WTC11 (cell line): ENCODE data around the gene TSPO. TPM values are rescaled to one million over a fixed set of nuclear protein-coding genes. Genes with fewer than 3 reads are reported as not detected.

Source experiments
- ATAC-seq: fragments of 200-7000 bp; cut with Tn5 transposase; 2 replicates; pipeline ENCODE4 v1.10.0; 2021; ENCODE audit warnings: mild to moderate bottlenecking, moderate library complexity
- CTCF ChIA-PET: fragments of 300-600 bp; sonication (Branson Sonifier 250); formaldehyde crosslinking; loops from one replicate; lab custom pipeline; 2021; ENCODE audit warnings: antibody characterized with exemption; lab: Charles Lee
- POLR2A ChIA-PET: fragments of 350-600 bp; sonication (Branson Sonifier 250); formaldehyde crosslinking; loops from one replicate; lab custom pipeline; 2021; ENCODE audit warnings: antibody characterized with exemption; lab: Charles Lee
- DNase-seq: peaks from one replicate; pipeline ENCODE4 v3.0.0; 2021; ENCODE audit warnings: low spot score
- H3K27ac Mint-ChIP-seq: 2 replicates; pipeline ENCODE4 v1.8.0; 2021; ENCODE audit warnings: mixed read lengths
- H3K27me3 Mint-ChIP-seq: 2 replicates; pipeline ENCODE4 v1.8.0; 2021; ENCODE audit warnings: low read depth, mild to moderate bottlenecking, moderate library complexity, mixed read lengths
- H3K36me3 Mint-ChIP-seq: 2 replicates; pipeline ENCODE4 v1.8.0; 2021; ENCODE audit warnings: mixed read lengths
- H3K4me1 Mint-ChIP-seq: 2 replicates; pipeline ENCODE4 v1.8.0; 2022; ENCODE audit warnings: mixed read lengths
- H3K4me3 Mint-ChIP-seq: 2 replicates; pipeline ENCODE4 v1.8.0; 2021; ENCODE audit warnings: mild to moderate bottlenecking, moderate library complexity, mixed read lengths
- H3K9me3 Mint-ChIP-seq: 2 replicates; pipeline ENCODE4 v1.8.0; 2021; ENCODE audit warnings: mixed read lengths
- FOXK1 ChIP-seq: sonication (generic); formaldehyde crosslinking; IDR thresholded peaks from 2 replicates; pipeline ENCODE4 v1.8.0; 2022; ENCODE audit warnings: mild to moderate bottlenecking, moderate library complexity, missing genetic modification reagents
- MXD4 ChIP-seq: fragments of 250-450 bp; sonication (Bioruptor Pico); IDR thresholded peaks from 2 replicates; pipeline ENCODE4 v1.8.0; 2021; ENCODE audit warnings: mild to moderate bottlenecking, moderate library complexity, borderline replicate concordance
- MYBL2 ChIP-seq: sonication (generic); formaldehyde crosslinking; IDR thresholded peaks from 2 replicates; pipeline ENCODE4 v1.8.1; 2023; ENCODE audit warnings: mild to moderate bottlenecking, moderate library complexity, missing genetic modification reagents
- SMAD3 ChIP-seq: sonication (generic); formaldehyde crosslinking; IDR thresholded peaks from 2 replicates; pipeline ENCODE4 v1.8.0; 2022; ENCODE audit warnings: missing genetic modification reagents, mild to moderate bottlenecking, borderline replicate concordance
- SMAD4 ChIP-seq: sonication (generic); formaldehyde crosslinking; IDR thresholded peaks from 2 replicates; pipeline ENCODE4 v1.8.0; 2022; ENCODE audit warnings: mild to moderate bottlenecking, missing genetic modification reagents
- SP1 ChIP-seq: sonication (generic); formaldehyde crosslinking; conservative IDR thresholded peaks from 2 replicates; pipeline ENCODE4 v1.8.1; 2022; ENCODE audit warnings: missing genetic modification reagents
- ZNF416 ChIP-seq: fragments of 250-450 bp; sonication (Bioruptor Pico); IDR thresholded peaks from 2 replicates; pipeline ENCODE4 v1.9.0; 2021; ENCODE audit warnings: mild to moderate bottlenecking, inconsistent platforms
- total RNA-seq: library from RNA; stranded (reverse); gene quantifications from 3 replicates; pipeline ENCODE4 v1.2.3, GENCODE V29; 2021
- TF ChIP-seq, protein P1 (sequence below): fragments of 200-600 bp; IDR thresholded peaks from 2 replicates; pipeline ENCODE4 v1.8.0; 2022; ENCODE audit warnings: antibody characterized with exemption
- TF ChIP-seq, protein P2 (sequence below): sonication (generic); formaldehyde crosslinking; IDR thresholded peaks from 2 replicates; pipeline ENCODE4 v1.8.1; 2022; ENCODE audit warnings: mild to moderate bottlenecking, missing genetic modification reagents, moderate library complexity, borderline replicate concordance
- TF ChIP-seq, protein P3 (sequence below): sonication (generic); formaldehyde crosslinking; IDR thresholded peaks from 2 replicates; pipeline ENCODE4 v1.8.1; 2023; ENCODE audit warnings: mild to moderate bottlenecking, missing genetic modification reagents, moderate library complexity
- TF ChIP-seq, protein P4 (sequence below): sonication (generic); formaldehyde crosslinking; IDR thresholded peaks from 2 replicates; pipeline ENCODE4 v1.8.1; 2022; ENCODE audit warnings: mild to moderate bottlenecking, moderate library complexity, missing genetic modification reagents
- TF ChIP-seq, protein P5 (sequence below): sonication (generic); formaldehyde crosslinking; IDR thresholded peaks from 2 replicates; pipeline ENCODE4 v1.8.1; 2022; ENCODE audit warnings: low read depth, missing genetic modification reagents, borderline replicate concordance
- TF ChIP-seq, protein P6 (sequence below): sonication (generic); formaldehyde crosslinking; IDR thresholded peaks from 2 replicates; pipeline ENCODE4 v1.8.0; 2023; ENCODE audit warnings: mild to moderate bottlenecking, missing genetic modification reagents
- TF ChIP-seq, protein P7 (sequence below): fragments of 250-450 bp; sonication (Bioruptor Pico); IDR thresholded peaks from 2 replicates; pipeline ENCODE4 v1.9.0; 2021; ENCODE audit warnings: mild to moderate bottlenecking
- TF ChIP-seq, protein P8 (sequence below): sonication (generic); formaldehyde crosslinking; IDR thresholded peaks from 2 replicates; pipeline ENCODE4 v1.8.0; 2023; ENCODE audit warnings: missing genetic modification reagents, mild to moderate bottlenecking, borderline replicate concordance

Gene TSPO
- total RNA-seq, 1 experiment from 2014 or later, result 21.9 TPM

DNA sequence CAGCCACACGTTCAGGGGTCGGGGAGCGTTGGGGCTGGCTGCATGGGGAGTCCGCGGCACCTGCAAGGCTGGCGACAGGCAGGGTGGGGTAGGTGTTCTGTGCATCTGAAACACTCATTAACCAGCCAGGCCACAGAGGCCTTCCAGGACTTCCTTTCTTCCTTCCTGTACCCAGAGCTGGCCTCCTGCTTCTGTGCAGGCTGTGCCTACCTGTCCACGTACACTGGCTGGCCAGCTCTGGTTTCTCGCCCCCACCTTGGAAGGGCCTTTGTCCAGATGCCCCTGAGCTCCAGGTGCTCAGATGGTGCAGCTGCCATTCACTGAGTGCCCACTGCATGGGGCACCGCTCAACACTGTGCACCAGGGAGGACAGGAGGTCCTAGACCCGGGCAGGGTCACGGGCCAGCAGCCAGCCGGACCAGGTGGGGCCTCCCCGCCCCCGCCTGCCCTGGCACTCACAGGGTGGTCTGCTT lies 19.7 kb downstream of the TSPO start:
- H3K27me3 Mint-ChIP-seq, result no peaks in the 10 kb centered on the region
- H3K4me3 Mint-ChIP-seq, result no peak overlapping the region
- H3K36me3 Mint-ChIP-seq, result peaks cover 46% of the 10 kb centered on the region
- CTCF ChIA-PET, result interaction anchor here (1.8 kb wide), 1 partner anchor 58 kb away, joined by 6 read pairs; no protein-coding TSS in a partner anchor
- no peak for TF ChIP-seq FOXK1 (CRISPR knock-in tag)
- TF ChIP-seq MXD4 (CRISPR knock-in tag), result no peak
- TF ChIP-seq, protein P1, sequence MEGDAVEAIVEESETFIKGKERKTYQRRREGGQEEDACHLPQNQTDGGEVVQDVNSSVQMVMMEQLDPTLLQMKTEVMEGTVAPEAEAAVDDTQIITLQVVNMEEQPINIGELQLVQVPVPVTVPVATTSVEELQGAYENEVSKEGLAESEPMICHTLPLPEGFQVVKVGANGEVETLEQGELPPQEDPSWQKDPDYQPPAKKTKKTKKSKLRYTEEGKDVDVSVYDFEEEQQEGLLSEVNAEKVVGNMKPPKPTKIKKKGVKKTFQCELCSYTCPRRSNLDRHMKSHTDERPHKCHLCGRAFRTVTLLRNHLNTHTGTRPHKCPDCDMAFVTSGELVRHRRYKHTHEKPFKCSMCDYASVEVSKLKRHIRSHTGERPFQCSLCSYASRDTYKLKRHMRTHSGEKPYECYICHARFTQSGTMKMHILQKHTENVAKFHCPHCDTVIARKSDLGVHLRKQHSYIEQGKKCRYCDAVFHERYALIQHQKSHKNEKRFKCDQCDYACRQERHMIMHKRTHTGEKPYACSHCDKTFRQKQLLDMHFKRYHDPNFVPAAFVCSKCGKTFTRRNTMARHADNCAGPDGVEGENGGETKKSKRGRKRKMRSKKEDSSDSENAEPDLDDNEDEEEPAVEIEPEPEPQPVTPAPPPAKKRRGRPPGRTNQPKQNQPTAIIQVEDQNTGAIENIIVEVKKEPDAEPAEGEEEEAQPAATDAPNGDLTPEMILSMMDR, result no peak
- TF ChIP-seq, protein P2, sequence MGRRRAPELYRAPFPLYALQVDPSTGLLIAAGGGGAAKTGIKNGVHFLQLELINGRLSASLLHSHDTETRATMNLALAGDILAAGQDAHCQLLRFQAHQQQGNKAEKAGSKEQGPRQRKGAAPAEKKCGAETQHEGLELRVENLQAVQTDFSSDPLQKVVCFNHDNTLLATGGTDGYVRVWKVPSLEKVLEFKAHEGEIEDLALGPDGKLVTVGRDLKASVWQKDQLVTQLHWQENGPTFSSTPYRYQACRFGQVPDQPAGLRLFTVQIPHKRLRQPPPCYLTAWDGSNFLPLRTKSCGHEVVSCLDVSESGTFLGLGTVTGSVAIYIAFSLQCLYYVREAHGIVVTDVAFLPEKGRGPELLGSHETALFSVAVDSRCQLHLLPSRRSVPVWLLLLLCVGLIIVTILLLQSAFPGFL (CRISPR knock-in tag), result no peak
- TF ChIP-seq, protein P3, sequence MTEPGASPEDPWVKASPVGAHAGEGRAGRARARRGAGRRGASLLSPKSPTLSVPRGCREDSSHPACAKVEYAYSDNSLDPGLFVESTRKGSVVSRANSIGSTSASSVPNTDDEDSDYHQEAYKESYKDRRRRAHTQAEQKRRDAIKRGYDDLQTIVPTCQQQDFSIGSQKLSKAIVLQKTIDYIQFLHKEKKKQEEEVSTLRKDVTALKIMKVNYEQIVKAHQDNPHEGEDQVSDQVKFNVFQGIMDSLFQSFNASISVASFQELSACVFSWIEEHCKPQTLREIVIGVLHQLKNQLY (CRISPR knock-in tag), result no peak
- TF ChIP-seq, protein P4, sequence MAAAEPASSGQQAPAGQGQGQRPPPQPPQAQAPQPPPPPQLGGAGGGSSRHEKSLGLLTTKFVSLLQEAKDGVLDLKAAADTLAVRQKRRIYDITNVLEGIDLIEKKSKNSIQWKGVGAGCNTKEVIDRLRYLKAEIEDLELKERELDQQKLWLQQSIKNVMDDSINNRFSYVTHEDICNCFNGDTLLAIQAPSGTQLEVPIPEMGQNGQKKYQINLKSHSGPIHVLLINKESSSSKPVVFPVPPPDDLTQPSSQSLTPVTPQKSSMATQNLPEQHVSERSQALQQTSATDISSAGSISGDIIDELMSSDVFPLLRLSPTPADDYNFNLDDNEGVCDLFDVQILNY (CRISPR knock-in tag), result no peak
- TF ChIP-seq, protein P5, sequence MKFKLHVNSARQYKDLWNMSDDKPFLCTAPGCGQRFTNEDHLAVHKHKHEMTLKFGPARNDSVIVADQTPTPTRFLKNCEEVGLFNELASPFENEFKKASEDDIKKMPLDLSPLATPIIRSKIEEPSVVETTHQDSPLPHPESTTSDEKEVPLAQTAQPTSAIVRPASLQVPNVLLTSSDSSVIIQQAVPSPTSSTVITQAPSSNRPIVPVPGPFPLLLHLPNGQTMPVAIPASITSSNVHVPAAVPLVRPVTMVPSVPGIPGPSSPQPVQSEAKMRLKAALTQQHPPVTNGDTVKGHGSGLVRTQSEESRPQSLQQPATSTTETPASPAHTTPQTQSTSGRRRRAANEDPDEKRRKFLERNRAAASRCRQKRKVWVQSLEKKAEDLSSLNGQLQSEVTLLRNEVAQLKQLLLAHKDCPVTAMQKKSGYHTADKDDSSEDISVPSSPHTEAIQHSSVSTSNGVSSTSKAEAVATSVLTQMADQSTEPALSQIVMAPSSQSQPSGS (CRISPR knock-in tag), result no peak
- TF ChIP-seq, protein P6, sequence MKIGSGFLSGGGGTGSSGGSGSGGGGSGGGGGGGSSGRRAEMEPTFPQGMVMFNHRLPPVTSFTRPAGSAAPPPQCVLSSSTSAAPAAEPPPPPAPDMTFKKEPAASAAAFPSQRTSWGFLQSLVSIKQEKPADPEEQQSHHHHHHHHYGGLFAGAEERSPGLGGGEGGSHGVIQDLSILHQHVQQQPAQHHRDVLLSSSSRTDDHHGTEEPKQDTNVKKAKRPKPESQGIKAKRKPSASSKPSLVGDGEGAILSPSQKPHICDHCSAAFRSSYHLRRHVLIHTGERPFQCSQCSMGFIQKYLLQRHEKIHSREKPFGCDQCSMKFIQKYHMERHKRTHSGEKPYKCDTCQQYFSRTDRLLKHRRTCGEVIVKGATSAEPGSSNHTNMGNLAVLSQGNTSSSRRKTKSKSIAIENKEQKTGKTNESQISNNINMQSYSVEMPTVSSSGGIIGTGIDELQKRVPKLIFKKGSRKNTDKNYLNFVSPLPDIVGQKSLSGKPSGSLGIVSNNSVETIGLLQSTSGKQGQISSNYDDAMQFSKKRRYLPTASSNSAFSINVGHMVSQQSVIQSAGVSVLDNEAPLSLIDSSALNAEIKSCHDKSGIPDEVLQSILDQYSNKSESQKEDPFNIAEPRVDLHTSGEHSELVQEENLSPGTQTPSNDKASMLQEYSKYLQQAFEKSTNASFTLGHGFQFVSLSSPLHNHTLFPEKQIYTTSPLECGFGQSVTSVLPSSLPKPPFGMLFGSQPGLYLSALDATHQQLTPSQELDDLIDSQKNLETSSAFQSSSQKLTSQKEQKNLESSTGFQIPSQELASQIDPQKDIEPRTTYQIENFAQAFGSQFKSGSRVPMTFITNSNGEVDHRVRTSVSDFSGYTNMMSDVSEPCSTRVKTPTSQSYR (CRISPR knock-in tag), result no peak
- TF ChIP-seq, protein P7, sequence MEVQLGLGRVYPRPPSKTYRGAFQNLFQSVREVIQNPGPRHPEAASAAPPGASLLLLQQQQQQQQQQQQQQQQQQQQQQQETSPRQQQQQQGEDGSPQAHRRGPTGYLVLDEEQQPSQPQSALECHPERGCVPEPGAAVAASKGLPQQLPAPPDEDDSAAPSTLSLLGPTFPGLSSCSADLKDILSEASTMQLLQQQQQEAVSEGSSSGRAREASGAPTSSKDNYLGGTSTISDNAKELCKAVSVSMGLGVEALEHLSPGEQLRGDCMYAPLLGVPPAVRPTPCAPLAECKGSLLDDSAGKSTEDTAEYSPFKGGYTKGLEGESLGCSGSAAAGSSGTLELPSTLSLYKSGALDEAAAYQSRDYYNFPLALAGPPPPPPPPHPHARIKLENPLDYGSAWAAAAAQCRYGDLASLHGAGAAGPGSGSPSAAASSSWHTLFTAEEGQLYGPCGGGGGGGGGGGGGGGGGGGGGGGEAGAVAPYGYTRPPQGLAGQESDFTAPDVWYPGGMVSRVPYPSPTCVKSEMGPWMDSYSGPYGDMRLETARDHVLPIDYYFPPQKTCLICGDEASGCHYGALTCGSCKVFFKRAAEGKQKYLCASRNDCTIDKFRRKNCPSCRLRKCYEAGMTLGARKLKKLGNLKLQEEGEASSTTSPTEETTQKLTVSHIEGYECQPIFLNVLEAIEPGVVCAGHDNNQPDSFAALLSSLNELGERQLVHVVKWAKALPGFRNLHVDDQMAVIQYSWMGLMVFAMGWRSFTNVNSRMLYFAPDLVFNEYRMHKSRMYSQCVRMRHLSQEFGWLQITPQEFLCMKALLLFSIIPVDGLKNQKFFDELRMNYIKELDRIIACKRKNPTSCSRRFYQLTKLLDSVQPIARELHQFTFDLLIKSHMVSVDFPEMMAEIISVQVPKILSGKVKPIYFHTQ, result no peak
- no peak for TF ChIP-seq SP1 (CRISPR knock-in tag)
- TF ChIP-seq MYBL2 (CRISPR knock-in tag), result no peak
- no peak for TF ChIP-seq SMAD4 (CRISPR knock-in tag)
- no peak for TF ChIP-seq ZNF416 (CRISPR knock-in tag)
- TF ChIP-seq, protein P8, sequence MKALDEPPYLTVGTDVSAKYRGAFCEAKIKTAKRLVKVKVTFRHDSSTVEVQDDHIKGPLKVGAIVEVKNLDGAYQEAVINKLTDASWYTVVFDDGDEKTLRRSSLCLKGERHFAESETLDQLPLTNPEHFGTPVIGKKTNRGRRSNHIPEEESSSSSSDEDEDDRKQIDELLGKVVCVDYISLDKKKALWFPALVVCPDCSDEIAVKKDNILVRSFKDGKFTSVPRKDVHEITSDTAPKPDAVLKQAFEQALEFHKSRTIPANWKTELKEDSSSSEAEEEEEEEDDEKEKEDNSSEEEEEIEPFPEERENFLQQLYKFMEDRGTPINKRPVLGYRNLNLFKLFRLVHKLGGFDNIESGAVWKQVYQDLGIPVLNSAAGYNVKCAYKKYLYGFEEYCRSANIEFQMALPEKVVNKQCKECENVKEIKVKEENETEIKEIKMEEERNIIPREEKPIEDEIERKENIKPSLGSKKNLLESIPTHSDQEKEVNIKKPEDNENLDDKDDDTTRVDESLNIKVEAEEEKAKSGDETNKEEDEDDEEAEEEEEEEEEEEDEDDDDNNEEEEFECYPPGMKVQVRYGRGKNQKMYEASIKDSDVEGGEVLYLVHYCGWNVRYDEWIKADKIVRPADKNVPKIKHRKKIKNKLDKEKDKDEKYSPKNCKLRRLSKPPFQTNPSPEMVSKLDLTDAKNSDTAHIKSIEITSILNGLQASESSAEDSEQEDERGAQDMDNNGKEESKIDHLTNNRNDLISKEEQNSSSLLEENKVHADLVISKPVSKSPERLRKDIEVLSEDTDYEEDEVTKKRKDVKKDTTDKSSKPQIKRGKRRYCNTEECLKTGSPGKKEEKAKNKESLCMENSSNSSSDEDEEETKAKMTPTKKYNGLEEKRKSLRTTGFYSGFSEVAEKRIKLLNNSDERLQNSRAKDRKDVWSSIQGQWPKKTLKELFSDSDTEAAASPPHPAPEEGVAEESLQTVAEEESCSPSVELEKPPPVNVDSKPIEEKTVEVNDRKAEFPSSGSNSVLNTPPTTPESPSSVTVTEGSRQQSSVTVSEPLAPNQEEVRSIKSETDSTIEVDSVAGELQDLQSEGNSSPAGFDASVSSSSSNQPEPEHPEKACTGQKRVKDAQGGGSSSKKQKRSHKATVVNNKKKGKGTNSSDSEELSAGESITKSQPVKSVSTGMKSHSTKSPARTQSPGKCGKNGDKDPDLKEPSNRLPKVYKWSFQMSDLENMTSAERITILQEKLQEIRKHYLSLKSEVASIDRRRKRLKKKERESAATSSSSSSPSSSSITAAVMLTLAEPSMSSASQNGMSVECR, result no peak
- no peak for TF ChIP-seq SMAD3 (CRISPR knock-in tag)
- no peaks in the 10 kb centered on the region for H3K9me3 Mint-ChIP-seq
- H3K27ac Mint-ChIP-seq, result no peak overlapping the region
- DNase-seq (no peak), ATAC-seq (no peak)
- POLR2A ChIA-PET, result no interaction called here
- H3K4me1 Mint-ChIP-seq, result no peaks in the 10 kb centered on the region
